CD4-positive, alpha-beta T cell (primary cell): ENCODE measurements around the gene GTSE1. TPM values are rescaled to one million over a fixed set of nuclear protein-coding genes. Genes with fewer than 3 reads are reported as not detected.
A peak's percentile ranks its signal among the peaks of the same experiment; 100 is the strongest.

Experiments used
- ATAC-seq: fragments of 200-7000 bp; cut with Tn5 transposase; one replicate; pipeline ENCODE4 v1.10.0; 2022; ENCODE audit warnings: mild to moderate bottlenecking; ENCODE audit not compliant: poor library complexity
- CTCF ChIA-PET: fragments of 350-600 bp; sonication (Branson Sonifier 250); formaldehyde crosslinking; loops from one replicate; lab custom pipeline; 2021; ENCODE audit warnings: antibody characterized with exemption, inconsistent platforms; lab: Charles Lee
- POLR2A ChIA-PET: fragments of 350-600 bp; sonication (Branson Sonifier 250); formaldehyde crosslinking; loops from one replicate; lab custom pipeline; 2021; ENCODE audit warnings: antibody characterized with exemption, inconsistent platforms; lab: Charles Lee
- DNase-seq, 14 experiments: peaks; one replicate each; pipeline ENCODE4 v3.0.0-alpha.2; 2013 to 2020; ENCODE audit warnings: mixed read lengths in 2 of 14
- H3K27ac ChIP-seq, 2 donors: one replicate each; pipeline versions ENCODE4 v1.5.1 to v1.7.0; 2013; ENCODE audit warnings: low read length in 2 of 2, low read depth in 1 of 2, mild to moderate bottlenecking in 1 of 2
- H3K27me3 ChIP-seq, 2 experiments: 1 replicate in 1 of 2; 2 replicates in 1 of 2; pipeline versions ENCODE4 v1.6.1 to v1.7.0; 2013; ENCODE audit warnings: low read length in 2 of 2, control low read depth in 1 of 2, mild to moderate bottlenecking in 1 of 2, moderate library complexity in 1 of 2; ENCODE audit not compliant: insufficient read depth in 2 of 2, control insufficient read depth in 1 of 2
- H3K36me3 ChIP-seq: one replicate; pipeline ENCODE4 v1.6.1; 2013; ENCODE audit warnings: low read length, control low read depth; ENCODE audit not compliant: insufficient read depth
- H3K4me1 ChIP-seq: one replicate; pipeline ENCODE4 v1.6.1; 2013; ENCODE audit warnings: low read length, control low read depth; ENCODE audit not compliant: insufficient read depth
- H3K4me3 ChIP-seq: one replicate; pipeline ENCODE4 v1.5.1; 2013; ENCODE audit warnings: mild to moderate bottlenecking, low read length, moderate library complexity
- H3K9me3 ChIP-seq, 2 experiments: 1 replicate in 1 of 2; 2 replicates in 1 of 2; pipeline versions ENCODE4 v1.6.1 to v1.7.0; 2013; ENCODE audit warnings: low read length in 2 of 2, mild to moderate bottlenecking in 2 of 2, control low read depth in 1 of 2, moderate library complexity in 1 of 2; ENCODE audit not compliant: control insufficient read depth in 1 of 2, insufficient read depth in 1 of 2
- H3K27ac Mint-ChIP-seq: one replicate; pipeline ENCODE4 v1.8.0; 2020; ENCODE audit warnings: mixed read lengths
- H3K27me3 Mint-ChIP-seq: one replicate; pipeline ENCODE4 v1.8.0; 2021; ENCODE audit warnings: mixed read lengths
- H3K36me3 Mint-ChIP-seq: one replicate; pipeline ENCODE4 v1.8.0; 2021; ENCODE audit warnings: low read depth, mixed read lengths
- H3K4me1 Mint-ChIP-seq: one replicate; pipeline ENCODE4 v1.8.0; 2021; ENCODE audit warnings: low read depth, mixed read lengths
- H3K4me3 Mint-ChIP-seq: one replicate; pipeline ENCODE4 v1.8.0; 2020; ENCODE audit warnings: mild to moderate bottlenecking, mixed read lengths
- H3K9me3 Mint-ChIP-seq: one replicate; pipeline ENCODE4 v1.8.0; 2020; ENCODE audit warnings: mixed read lengths
- CTCF ChIP-seq: fragments of 200-600 bp; IDR thresholded peaks from one replicate; pipeline ENCODE4 v1.8.0; 2022; ENCODE audit warnings: antibody characterized with exemption, mild to moderate bottlenecking
- intact Hi-C, 2 experiments: fragments of 100-400 bp; cut with DNase I in 1 of 2; cut with micrococcal nuclease in 1 of 2; formaldehyde crosslinking; loops; one replicate each; pipeline versions ENCODE4 v1.15.1 to v1.9.0; 2023 to 2025; cut with DNase I, micrococcal nuclease
- total RNA-seq, 174 experiments: library from RNA in 2 of 174; stranded (reverse) in 2 of 174; gene quantifications; one replicate each; pipeline ENCODE4 v1.2.3 and lab custom pipeline; 2021 to 2026

Gene GTSE1
- total RNA-seq, 2 experiments from 2014 or later = 0.14 to 0.89 TPM

- H3K36me3 Mint-ChIP-seq = no peaks in the 10 kb centered on the region
- peaks cover 0 to 6% of the 10 kb centered on the region in 2 experiments for H3K27me3 ChIP-seq
- DNase-seq (no peak), ATAC-seq (no peak)
- peak overlapping the region; percentile 60 for H3K4me3 ChIP-seq
- peaks cover 24% of the 10 kb centered on the region for H3K4me1 Mint-ChIP-seq
- H3K9me3 ChIP-seq = peaks cover 0 to 15% of the 10 kb centered on the region in 2 experiments
- H3K9me3 Mint-ChIP-seq = no peaks in the 10 kb centered on the region
- ChIA-PET POLR2A (interaction anchor here (0.6 kb wide), 1 partner anchor 176 kb away, joined by 3 read pairs; no protein-coding TSS in a partner anchor), CTCF (no interaction called here)
- no peak overlapping the region for H3K27ac ChIP-seq
- intact Hi-C loops = no loop called here
- peaks cover 33% of the 10 kb centered on the region for H3K4me1 ChIP-seq
- H3K36me3 ChIP-seq = no peaks in the 10 kb centered on the region
- no peak for TF ChIP-seq CTCF
- peaks cover 3% of the 10 kb centered on the region for H3K27me3 Mint-ChIP-seq
- H3K4me3 Mint-ChIP-seq = no peak overlapping the region
- H3K27ac Mint-ChIP-seq = no peak overlapping the region
Observed at GRCh38 chr22:46366327-46366731, 69.7 kb downstream of the GTSE1 start.

GRCh38 chr22:46366801-46367706 is 70.4 kb downstream of the GTSE1 start:
- ChIA-PET POLR2A (interaction anchor here (0.6 to 1.1 kb wide), 2 partner anchors 175 kb away, joined by 3 to 4 read pairs; no protein-coding TSS in a partner anchor), CTCF (interaction anchor here (0.6 to 1.8 kb wide), 8 partner anchors 11 to 1093 kb away, joined by 3 to 25 read pairs (median 3); no protein-coding TSS in a partner anchor)
- H3K9me3 ChIP-seq = peaks cover 0 to 14% of the 10 kb centered on the region in 2 experiments
- H3K4me3 Mint-ChIP-seq = peak overlapping the region; percentile 38
- H3K4me3 ChIP-seq = peak overlapping the region; percentile 60
- H3K9me3 Mint-ChIP-seq = no peaks in the 10 kb centered on the region
- peaks cover 31% of the 10 kb centered on the region for H3K4me1 Mint-ChIP-seq
- intact Hi-C loops = loop anchor here (1.0 kb wide), 1 partner anchor 175 kb away; no protein-coding TSS in a partner anchor
- H3K27ac Mint-ChIP-seq = no peak overlapping the region
- H3K27me3 Mint-ChIP-seq = peaks cover 3% of the 10 kb centered on the region
- no peak for TF ChIP-seq CTCF
- peaks cover 0 to 6% of the 10 kb centered on the region in 2 experiments for H3K27me3 ChIP-seq
- no peaks in the 10 kb centered on the region for H3K36me3 ChIP-seq
- ATAC-seq (peak; percentile 21), DNase-seq (peak in 9 of 14 experiments; percentile 12 to 69 (median 17))
- H3K36me3 Mint-ChIP-seq = no peaks in the 10 kb centered on the region
- H3K4me1 ChIP-seq = peaks cover 36% of the 10 kb centered on the region
- peak overlapping the region in 1 of 2 donors; percentile 34 for H3K27ac ChIP-seq

GRCh38 chr22:46367707-46368191 is 71.1 kb downstream of the GTSE1 start:
- intact Hi-C loops = loop anchor here (1.0 kb wide), 1 partner anchor 175 kb away; no protein-coding TSS in a partner anchor

More at GRCh38 chr22:46367707-46368191, 71.1 kb downstream of the GTSE1 start:
- peak; percentile 71 for ATAC-seq
- Mint-ChIP-seq H3K4me3 (peak overlapping the region; percentile 3), H3K27me3 (peaks cover 3% of the 10 kb centered on the region), H3K27ac (no peak overlapping the region), H3K36me3 (no peaks in the 10 kb centered on the region), H3K4me1 (peaks cover 30% of the 10 kb centered on the region), H3K9me3 (no peaks in the 10 kb centered on the region)
- peak; percentile 54 to 86 (median 64) for DNase-seq
- Histone ChIP-seq H3K27ac (no peak overlapping the region), H3K4me3 (peak overlapping the region; percentile 60), H3K4me1 (peaks cover 40% of the 10 kb centered on the region), H3K9me3 (peaks cover 0 to 11% of the 10 kb centered on the region in 2 experiments), H3K36me3 (no peaks in the 10 kb centered on the region), H3K27me3 (peaks cover 0 to 6% of the 10 kb centered on the region in 2 experiments)
- ChIA-PET CTCF (interaction anchor here (0.6 to 1.8 kb wide), 8 partner anchors 10 to 1092 kb away, joined by 3 to 25 read pairs (median 3); no protein-coding TSS in a partner anchor), POLR2A (interaction anchor here (1.1 kb wide), 1 partner anchor 174 kb away, joined by 4 read pairs; no protein-coding TSS in a partner anchor)
- peak; percentile 81 for TF ChIP-seq CTCF
